Measurements from ENCODE around the gene SCD5.

- TF ChIP-seq CTCF (IDR thresholded peaks at IDR 0.05; ENCODE audit: low read length) (no peak), EZH2phosphoT487 (IDR thresholded peaks at IDR 0.05; ENCODE audit: low read length) (no peak)
Measured at GRCh38 chr4:82728301-82728700, 70.3 kb downstream of the SCD5 start.
